COLO668 (cell line): ENCODE measurements around the gene KIAA1614.

Experiments
- DNase-seq: peaks from one replicate; lab custom pipeline; 2025; ENCODE audit not compliant: unreplicated experiment; lab: John Stamatoyannopoulos, UW

Gene KIAA1614

DNA sequence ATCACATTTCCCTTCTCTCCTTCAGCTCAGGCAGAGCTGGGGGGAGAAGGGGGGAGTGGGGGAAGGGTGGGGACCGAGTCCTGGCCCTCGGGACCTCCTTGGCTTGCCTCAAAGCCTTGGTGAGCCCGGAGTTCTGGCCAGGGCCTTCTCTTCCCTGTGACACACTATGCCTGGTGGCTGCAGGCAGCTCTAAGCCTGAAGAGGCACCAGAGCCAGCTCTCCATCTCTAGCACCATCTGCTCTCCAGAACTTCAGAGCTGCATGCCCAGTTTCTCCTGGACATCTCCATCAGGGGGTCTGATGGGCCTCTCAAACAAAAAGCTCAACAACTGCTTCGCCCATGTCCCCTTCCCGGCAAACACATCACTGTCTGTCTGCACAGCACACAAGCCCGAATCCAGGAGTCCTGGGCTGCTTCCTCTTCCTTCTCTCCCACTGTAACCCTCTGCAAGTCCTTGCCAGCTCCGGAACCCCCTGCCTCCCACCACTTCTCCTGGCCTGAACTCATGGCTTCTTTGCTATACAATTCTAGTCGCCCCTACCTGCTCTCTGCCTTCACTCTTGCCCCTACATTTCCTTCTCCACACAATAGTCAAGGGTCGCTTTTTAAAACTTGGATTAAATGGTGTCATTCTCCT, 26.5 kb downstream of the KIAA1614 start:
- no peak for DNase-seq

- no peak for DNase-seq
These were observed 27.0 kb downstream of the KIAA1614 start for GRCh38 chr1:180939711-180940103.

DNA sequence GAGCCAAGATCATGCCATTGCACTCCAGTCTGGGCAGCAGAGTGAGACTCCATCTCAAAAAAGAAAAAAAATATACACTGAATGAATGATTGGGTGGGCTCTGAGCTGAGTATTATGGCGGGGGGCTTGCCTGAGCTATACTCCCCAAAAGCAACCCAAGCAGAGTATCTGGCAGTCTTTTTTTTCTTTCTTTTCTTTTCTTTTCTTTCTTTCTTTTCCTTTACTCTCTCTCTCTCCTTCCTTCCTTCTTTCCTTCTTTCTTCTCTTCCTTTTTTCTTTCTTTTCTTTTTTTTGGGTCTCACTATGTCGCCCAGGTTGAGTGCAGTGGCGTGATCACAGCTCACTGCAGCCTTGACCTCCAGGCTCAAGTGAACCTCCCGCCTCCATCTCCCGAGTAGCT, 27.7 kb downstream of the KIAA1614 start:
- DNase-seq = no peak

DNA sequence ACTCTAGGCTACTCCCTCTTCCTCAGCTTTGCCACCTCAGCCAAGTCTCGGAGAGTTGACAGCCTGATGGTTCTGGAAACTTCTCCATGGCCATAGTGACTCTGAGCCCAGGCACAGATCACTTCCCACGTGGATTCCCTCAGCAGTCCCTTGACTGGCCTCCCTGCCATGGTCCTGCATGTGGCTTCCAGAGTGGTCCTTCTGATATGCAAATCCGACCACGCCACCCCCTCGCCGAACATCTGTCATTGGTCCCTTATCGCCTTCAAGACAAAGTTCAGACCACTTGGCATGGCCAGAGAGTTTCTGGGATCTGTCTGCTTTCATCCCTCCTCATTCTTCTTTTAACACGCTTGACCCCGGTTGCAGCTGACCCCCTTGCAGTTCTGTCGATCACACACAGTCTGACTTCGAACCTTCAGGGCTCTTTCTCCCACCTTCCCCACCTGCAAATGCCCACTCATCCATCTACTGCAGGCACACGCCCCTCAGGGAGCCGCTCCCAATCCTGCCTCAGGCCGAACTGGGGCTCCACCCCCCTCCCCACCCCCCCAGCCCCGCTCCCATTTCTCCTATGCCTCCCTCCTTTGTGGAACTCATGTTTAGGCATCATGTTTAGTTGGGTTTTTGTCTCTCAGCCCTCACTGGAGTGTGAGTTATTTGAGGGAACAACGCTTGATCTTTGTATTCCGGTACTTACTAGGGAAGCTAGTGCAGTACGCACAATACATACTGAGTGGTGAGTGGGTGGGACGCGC, 29.0 kb downstream of the KIAA1614 start:
- DNase-seq = no peak

GRCh38 chr1:180945151-180945550, 32.5 kb downstream of the KIAA1614 start:
- no peak for DNase-seq

- DNase-seq = no peak
These were observed 32.9 kb downstream of the KIAA1614 start for GRCh38 chr1:180945551-180945950.

DNA sequence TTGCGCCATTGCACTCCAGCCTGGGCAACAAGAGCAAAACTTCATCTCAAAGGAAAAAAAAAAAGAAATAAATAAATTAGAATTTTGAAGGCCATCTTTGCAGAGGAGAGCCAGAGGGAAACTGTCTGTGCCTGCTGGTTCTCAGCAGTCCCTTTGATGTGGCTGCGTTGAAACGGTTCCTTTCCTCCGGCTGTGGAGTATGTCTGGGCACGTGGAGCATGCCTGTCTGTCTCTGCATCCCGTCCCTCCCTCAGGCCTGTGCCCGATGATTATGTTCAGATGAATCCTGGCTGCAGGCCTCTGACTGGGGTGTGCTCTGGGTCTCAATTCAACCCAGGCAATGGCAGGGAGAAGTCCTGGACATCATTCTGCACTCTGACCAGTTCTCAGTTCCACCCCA, 33.4 kb downstream of the KIAA1614 start:
- no peak for DNase-seq

DNA sequence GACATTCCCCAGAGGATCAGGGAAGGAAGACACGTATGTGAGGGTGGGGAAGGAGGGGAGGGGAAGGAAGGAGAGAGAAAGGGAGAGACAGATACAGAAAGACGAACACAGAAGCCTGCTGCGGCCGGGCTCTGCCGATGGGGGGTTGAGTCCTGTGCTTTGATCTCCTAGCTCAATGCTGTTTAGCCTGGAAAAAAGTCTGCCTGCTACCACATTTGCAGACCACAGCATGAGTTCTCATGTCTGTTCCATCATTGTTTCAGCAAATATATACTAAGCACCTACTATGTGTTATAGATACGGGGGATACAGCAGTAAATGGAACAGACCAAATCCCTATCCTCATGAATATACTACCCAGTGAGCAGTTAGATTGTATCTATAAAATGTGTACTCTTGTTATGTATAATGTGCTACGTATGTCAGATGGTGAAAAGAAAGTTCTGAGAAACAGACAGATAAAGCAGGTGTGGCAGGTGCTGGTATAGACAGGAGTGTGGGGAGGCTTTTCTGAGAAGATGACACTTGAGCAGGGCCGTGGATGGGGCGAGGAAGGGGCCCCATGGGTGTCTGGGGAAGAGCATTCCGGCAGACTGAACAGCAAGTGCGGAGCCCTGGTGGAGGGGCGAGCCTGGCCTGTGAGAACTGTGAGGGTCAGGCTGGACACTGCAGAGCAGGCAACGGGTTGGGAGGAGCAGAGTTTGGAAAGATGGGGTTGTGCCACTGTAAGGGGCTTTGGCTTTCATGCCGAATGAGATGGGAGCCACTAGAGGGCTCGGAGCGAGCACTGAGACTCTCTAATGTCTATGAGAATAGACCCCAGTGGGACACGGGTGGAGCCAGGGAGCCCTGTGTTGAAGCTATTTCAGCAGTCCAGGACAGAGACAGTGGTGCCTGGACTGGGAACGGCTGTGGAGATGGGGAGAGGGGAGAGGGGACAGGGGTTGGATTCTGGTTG, 34.1 kb downstream of the KIAA1614 start:
- no peak for DNase-seq

GRCh38 chr1:180947499-180947885, 34.8 kb downstream of the KIAA1614 start:
- no peak for DNase-seq

- DNase-seq = no peak
These were observed 35.4 kb downstream of the KIAA1614 start for GRCh38 chr1:180947901-180948640.

DNA sequence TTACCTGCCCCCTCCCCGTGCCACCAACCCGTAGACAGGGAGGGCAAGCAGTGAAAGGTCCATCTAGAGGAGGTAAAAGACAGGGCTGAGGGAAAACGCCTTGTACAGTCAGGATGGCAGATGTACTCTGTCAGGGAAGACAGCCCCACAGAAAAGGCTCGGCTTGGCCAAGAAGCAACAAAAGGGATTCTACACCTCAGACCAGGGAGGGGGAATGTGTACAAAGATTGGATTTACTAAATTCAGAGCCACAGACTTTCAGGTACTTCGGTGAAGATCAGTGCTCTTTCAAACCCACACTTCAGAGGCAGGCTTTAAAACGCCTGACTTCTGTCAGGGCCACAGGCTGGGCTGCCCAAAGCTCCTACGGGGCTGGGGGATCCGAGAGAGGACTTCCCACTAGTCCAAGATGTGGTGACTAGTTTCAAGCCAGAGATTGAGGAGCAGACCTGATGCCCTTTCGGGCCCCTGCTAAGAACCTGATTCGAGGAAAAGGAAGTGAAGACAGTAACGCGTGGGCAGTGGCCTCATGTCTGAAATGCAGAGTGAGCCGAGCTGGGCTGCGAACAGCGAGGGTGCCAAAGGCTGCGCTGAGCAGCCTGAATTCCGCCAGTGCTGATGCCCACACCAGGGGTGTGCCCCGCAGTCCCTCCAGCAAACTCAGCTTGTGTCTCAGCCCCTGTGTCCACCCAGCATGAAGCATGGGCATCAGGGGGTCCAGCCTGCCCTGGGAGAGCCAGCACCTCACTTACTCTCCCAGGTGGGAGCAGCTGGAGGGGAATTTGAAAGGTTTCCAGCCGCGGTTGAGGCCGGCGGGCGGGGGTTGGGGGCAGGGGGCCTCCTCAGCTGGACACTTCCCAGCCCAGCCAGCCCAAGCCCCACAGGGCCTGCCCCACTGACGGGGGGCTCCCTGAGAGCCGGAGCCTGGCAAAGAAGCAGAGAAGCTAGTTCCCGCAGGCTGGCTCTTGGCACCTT, 36.2 kb downstream of the KIAA1614 start:
- no peak for DNase-seq

GRCh38 chr1:180949616-180950000, 36.9 kb downstream of the KIAA1614 start:
- DNase-seq = no peak

DNA sequence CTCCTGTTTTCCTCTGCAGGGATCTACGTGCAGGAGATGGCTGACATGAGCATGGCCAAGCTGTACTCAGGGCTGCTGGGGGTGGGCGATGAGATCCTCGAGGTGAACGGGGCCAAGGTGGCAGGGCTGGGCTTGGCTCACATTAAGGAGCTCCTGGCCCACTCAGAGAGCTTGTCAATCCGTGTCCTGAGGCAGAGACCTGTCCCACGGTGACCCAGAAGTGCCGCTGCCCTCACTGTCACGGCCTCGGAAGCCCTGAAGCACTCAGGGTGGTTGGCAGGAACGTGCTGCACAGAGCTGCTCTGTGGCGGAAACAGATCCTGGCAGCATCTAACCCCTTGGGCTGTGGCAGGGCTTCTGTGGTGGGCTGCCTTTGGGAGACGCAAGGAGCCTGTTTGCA, 37.6 kb downstream of the KIAA1614 start:
- no peak for DNase-seq

DNA sequence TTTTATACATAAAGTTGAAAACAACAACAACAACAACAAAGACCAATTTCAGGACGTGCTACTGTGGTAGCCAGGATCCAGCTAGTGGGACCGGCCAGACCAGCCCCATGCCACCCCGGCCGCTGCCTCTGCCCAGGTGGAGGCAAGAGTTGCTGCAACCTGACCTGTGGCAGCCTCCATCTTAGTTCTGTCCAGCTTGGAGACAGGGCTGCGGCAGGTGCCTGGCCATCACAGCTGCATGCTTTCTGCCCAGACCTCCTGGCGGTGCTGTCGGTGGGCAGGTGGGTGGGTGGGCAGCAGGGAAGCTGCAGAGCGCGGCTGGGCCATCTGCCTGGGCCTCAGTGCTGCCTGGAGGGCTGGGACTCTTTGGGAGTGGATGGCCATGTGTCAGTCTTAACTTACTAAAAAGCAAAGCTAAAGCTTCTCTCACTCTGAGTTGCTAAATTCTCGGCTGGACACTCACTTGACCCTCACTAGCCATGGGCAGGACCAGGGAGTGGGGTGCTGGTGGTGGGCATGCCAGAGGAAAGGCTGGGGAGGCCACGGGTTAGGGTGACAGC, 38.6 kb downstream of the KIAA1614 start:
- no peak for DNase-seq

- DNase-seq = no peak
These were observed 39.3 kb downstream of the KIAA1614 start for GRCh38 chr1:180951836-180952656.

GRCh38 chr1:180952657-180953013, 39.9 kb downstream of the KIAA1614 start:
- DNase-seq = no peak

DNA sequence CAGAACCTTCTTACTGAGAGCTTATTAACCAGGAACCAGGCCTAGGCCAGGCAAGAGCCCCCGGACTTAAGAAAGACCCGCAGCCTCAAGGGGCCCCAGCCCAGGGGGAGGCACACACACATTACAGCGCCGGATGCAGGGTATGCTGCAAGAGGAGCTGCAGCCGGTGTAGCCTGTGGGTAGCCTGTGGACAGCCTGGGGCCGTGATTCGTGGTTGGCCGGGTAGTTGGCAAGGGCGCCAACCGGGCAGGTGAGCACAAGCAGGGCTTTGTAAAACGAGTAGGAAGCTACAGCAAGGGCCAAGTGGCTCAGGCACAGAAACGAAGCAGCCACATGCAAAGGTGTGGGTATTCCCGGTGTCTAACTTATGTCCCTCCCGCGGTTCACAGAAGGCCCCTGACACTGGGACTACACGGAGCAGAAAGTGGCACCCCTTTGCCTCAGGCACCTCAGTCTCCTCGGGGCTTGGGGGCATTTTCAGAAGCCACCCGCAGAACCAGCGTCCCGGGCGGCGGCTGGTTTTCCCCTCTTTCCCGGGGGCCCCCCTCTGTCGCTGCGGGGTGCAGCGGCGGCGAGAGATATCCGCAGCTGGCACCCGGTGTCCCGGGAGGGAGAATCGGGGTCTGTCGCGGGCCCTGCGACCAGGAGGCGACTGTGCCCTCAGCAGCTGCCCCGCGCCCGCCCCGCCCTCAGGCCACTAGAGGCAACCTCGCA, 40.8 kb downstream of the KIAA1614 start:
- peak; percentile 77 for DNase-seq
